ENCODE data around the gene COMMD10. TPM values are rescaled to one million over a fixed set of nuclear protein-coding genes. Genes with fewer than 3 reads are reported as not detected.
"Not testable (repeated sequence)": the region's sequence is repeated elsewhere in the genome, so short reads cannot be mapped to it uniquely, and the experiment has no call there.

COMMD10 gene
- total RNA-seq, 1 experiment from 2014 or later, result 75.0 TPM

DNA sequence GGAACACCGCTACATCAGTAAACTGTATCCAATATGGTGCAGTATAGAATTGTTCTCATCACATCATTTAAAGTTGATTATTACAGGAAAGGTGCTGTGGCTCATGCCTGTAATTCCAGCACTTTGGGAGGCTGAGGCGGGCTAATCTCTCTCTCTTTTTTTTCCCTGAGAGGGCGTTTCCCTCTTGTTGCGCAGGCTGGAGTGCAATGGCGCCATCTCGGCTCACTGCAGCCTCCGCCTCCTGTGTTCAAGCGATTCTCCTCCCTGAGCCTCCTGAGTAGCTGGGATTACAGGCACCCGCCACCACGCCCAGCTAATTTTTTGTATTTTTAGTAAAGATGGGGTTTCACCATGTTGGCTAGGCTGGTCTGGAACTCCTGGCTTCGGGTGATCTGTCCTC, 1.5 kb downstream of the COMMD10 start:
- DNase-seq (ENCODE audit: low read depth, low spot score); in situ Hi-C loops (cut with HindIII; ENCODE audit: low pct_unique_long_range_greater_than_20kb, low sequenced_read_pairs): not testable (repeated sequence)

DNA sequence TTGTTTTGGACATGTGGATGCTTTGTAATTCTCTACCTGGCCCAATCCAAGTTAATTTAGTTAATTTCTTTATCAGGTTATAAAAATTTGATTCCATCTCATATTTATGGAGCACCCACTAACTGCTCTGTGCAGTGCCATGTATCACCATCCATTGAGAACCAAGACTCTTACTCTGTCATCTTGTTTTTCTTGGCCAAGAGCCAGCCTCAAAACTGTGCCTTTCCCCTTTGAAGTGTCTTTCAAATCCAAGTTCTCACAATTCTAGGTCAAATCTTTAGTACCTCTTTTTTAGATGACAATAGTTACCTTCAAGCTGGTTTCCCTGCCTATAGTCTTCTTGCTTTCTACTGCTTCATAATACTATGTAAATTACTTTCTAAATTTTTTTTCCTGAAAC, 3.2 kb downstream of the COMMD10 start:
- in situ Hi-C loops (cut with HindIII; ENCODE audit: low pct_unique_long_range_greater_than_20kb, low sequenced_read_pairs), result no loop called here
- no peak for DNase-seq (ENCODE audit: low read depth, low spot score)

DNA sequence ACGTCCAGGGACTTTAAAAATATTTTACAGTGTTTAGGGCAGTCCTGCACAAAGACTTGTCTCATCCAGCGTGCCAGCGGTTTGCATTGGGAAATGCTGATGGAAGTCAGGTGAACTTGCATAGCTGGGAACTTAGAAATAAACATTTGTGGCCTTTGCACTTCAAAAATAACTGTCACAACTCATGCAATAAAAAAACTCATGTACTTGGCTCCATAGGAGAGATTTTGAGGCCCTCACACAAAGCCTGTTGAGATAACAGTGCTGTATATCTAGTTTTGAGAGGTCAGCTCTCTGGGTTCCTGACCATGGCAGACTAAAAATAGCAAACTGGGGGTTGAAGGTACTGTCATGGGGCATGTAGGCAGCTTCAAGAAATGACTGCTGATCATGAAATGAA, 5.5 kb downstream of the COMMD10 start:
- in situ Hi-C loops (cut with HindIII; ENCODE audit: low pct_unique_long_range_greater_than_20kb, low sequenced_read_pairs), result no loop called here
- peak; percentile 30 for DNase-seq (ENCODE audit: low read depth, low spot score)

DNA sequence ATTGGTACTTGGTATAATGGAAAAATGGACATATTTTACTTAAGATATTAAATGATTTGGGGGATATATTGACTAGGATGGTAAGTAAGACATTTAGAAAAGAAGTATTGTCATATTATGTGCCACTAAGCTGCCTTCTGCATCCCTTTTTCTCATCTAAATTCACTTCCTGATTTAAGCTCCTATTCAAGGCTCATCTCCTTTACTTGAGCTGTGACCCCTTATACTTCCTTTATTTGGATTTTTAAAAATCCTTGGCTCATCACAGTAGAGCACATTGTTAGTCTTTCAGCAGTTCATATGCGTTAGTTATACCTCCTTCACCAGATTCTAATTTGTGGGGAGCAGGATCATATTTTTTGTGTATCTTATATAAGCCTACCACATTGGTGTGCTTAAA, 6.6 kb downstream of the COMMD10 start:
- DNase-seq (ENCODE audit: low read depth, low spot score), result no peak
- in situ Hi-C loops (cut with HindIII; ENCODE audit: low pct_unique_long_range_greater_than_20kb, low sequenced_read_pairs), result no loop called here

DNA sequence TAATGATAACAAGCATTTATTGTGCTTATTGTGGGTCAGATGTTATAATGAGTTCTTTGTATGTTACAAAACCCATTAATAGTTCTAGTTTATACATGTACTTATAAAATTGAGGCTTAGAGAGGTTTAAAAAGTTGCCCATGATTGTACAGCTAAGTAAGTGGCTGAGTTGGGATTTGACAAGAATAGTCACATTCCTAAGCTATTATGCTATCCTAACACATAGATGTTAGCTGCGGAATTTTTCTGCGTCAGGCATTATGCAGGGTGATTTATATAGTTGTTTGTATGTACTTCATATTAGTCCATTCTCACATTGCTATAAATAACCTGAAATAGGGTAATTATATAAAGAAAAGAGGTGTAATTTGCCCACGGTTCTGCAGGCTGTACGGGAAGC, 12.5 kb downstream of the COMMD10 start:
- DNase-seq (ENCODE audit: low read depth, low spot score), result no peak
- in situ Hi-C loops (cut with HindIII; ENCODE audit: low pct_unique_long_range_greater_than_20kb, low sequenced_read_pairs), result no loop called here

DNA sequence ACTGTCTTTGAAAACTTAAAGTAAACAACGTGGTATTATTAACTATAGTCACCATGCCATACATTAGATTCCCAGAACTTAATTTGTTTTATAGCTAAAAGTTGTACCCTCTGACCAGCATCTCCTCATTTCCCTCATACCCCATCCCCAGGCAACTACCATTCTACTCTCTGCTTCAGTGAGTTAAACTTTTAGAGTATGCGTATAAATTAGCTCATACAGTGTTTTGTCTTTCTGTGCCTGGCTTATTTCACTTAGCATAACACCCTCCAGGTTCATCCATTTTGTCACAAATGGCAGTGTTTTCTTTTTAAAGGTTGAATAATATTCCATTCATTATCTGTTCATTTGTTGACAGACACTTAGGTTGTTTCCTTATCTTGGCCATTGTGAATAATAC, 14.2 kb downstream of the COMMD10 start:
- in situ Hi-C loops (cut with HindIII; ENCODE audit: low pct_unique_long_range_greater_than_20kb, low sequenced_read_pairs), result no loop called here
- DNase-seq (ENCODE audit: low read depth, low spot score), result no peak

DNA sequence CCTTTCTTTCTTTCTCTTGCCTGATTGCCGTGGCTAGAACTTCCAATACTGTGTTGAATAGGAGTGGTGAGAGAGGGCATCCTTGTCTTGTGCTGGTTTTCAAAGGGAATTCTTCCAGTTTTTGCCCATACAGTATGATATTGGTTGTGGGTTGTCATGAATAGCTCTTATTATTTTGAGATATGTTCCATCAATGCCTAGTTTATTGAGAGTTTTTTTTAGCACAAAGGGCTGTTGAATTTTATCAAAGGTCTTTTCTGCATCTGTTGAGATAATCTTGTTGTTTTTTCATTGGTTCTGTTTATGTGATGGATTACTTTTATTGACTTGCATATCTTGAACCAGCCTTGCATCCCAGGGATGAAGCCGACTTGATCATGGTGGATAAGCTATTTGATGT, 20.1 kb downstream of the COMMD10 start:
- in situ Hi-C loops (cut with HindIII; ENCODE audit: low pct_unique_long_range_greater_than_20kb, low sequenced_read_pairs), result not testable (repeated sequence)
- peak; percentile 65 for DNase-seq (ENCODE audit: low read depth, low spot score)

DNA sequence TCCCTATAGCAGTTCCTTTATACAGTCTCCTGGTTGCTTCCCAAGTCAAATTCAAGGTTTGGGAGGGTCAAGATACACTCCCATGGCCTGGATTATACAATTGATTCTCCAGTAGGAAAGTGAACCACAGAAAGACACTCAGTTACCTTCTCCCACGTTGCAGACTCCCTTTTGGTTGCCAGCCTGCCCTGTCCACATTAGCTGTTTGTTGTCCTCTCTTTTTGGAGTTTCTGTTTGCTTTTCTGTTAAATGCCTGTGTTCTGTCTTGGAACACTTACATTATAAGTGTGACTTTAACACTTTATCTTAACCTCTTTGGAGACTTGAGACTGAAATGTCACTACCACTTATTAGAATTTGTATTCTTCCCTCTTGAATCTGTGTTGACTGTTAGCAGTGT, 30.3 kb downstream of the COMMD10 start:
- no peak for DNase-seq (ENCODE audit: low read depth, low spot score)
- in situ Hi-C loops (cut with HindIII; ENCODE audit: low pct_unique_long_range_greater_than_20kb, low sequenced_read_pairs), result no loop called here

DNA sequence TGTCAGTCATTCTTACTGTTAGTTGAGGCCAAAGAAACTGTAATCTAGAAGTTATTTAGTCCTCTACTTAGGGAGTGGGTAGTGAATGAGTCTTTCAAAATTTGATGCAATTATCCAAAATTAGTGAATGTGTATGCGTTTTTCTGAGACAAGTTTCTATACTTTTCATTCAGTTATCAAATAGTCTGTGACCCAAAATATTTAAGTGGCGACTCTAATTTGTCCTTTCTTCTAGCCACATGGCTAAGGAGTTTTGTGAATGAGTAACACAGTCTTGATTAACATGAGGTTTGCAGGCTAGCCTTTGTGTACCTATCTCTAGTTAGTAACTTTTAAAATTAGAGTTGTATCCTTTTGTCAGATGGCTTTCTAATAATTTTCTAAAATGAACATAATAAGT, 45.6 kb downstream of the COMMD10 start:
- in situ Hi-C loops (cut with HindIII; ENCODE audit: low pct_unique_long_range_greater_than_20kb, low sequenced_read_pairs), result no loop called here
- no peak for DNase-seq (ENCODE audit: low read depth, low spot score)

DNA sequence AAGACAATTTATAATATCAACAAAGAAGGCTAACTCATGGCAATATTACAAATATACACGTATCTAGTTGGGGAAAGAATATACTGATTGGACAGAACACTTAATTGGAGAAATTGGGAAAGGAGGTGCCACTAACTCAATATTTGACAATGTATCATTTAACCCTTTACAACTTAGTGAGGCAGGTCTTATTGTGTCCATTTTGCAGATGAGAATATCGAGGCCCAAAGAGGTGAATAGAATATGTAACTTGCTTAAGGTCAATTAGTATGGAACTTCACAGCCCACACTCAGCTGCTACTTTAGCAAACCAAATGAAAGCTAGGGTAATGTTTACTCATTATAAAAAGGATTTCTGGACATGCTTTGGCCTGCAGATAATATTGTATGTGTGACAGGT, 46.2 kb downstream of the COMMD10 start:
- in situ Hi-C loops (cut with HindIII; ENCODE audit: low pct_unique_long_range_greater_than_20kb, low sequenced_read_pairs), result no loop called here
- no peak for DNase-seq (ENCODE audit: low read depth, low spot score)

DNA sequence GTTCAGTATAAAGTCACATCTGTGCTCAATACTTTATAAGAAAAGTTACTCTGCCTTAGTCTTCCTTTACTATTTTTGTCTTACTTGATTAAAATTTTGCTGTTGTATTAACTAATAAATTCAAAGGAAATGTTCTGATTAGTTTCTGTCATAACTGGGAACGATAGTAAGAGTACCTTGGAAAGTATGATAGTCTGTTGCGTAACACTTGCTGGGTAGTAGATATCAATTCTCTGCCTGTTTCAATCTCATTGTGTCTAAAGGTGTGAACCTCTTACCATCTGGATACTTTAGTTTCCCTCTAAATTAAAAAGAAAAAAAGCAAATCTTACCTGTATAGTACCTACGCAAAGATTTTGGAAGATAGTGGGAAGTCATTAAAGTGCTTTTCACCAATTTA, 48.5 kb downstream of the COMMD10 start:
- in situ Hi-C loops (cut with HindIII; ENCODE audit: low pct_unique_long_range_greater_than_20kb, low sequenced_read_pairs), result no loop called here
- no peak for DNase-seq (ENCODE audit: low read depth, low spot score)

DNA sequence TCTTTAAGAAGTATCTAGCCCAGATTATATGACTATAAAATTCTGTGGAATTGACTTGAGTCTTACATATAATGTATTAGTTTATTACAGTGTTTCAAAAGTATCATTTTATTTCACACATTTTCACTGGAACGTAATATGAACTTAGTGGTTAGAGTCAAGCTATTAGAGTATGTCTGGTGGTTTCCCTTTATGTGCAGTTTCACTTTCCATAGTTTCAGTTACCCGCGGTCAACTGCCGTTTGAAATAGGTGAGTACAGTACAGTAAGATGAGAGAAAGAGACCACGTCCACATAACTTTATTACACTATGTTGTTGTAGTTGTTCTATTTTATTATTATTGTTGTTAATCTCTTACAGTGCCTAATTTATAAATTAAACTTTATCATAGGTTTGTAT, 50.5 kb downstream of the COMMD10 start:
- no peak for DNase-seq (ENCODE audit: low read depth, low spot score)
- in situ Hi-C loops (cut with HindIII; ENCODE audit: low pct_unique_long_range_greater_than_20kb, low sequenced_read_pairs), result no loop called here

DNA sequence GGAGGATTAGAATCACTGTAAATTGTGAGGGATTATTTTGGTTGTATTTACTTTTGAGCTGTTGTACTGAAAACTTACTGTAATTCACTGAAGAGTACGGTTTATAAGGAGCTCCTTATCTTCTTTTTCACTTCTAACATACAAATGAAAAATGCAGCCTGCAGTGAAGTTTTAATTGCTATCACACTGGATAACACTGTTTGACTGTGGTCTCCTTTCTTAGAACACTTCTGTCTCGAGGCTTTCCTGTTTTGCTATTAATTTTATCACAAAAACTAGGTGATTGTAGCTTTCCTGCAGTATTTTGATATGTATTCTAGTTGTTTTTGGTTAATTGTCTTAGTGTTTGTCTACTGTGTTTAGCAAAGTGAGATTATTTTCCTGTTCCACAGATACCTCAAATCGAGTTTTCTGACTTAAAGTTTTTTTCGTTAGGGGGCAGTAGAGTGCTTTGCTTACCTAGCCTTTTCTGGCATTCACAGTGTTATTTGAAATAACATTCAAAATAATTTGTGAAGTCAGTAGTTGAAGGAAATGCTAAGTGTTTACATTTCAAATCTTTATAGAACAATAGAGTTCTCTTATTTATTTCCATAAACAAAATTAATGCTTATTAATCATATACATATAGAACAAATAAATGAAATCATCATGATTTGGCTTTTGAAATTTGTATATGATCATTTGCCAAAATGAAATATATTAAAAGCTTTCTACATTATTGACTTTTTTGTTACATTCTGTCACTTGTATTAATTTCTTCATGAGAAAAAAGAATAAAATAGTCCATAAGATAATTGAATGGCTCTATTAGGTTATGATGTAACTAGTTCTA, 52.9 kb downstream of the COMMD10 start:
- DNase-seq (ENCODE audit: low read depth, low spot score), result peak; percentile 64
- in situ Hi-C loops (cut with HindIII; ENCODE audit: low pct_unique_long_range_greater_than_20kb, low sequenced_read_pairs), result no loop called here

DNA sequence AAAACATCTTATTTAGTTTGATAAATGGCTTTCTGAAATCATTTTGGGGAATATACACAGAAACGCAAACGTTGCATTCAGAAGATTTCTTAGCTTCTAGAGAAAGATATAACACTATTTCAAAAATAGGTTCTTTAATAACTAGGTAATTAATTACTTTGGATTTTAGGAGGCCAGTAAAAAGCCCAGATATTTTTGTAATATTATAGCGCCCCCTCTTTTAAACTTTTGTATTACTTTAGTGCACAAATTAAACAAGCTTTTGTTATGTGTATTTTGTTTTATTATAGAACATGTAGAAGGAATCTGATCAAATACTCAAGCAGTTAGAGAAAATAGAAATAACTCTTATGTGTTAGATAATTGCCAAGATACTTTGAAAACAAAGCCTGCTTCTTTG, 57.7 kb downstream of the COMMD10 start:
- in situ Hi-C loops (cut with HindIII; ENCODE audit: low pct_unique_long_range_greater_than_20kb, low sequenced_read_pairs), result no loop called here
- DNase-seq (ENCODE audit: low read depth, low spot score), result no peak

DNA sequence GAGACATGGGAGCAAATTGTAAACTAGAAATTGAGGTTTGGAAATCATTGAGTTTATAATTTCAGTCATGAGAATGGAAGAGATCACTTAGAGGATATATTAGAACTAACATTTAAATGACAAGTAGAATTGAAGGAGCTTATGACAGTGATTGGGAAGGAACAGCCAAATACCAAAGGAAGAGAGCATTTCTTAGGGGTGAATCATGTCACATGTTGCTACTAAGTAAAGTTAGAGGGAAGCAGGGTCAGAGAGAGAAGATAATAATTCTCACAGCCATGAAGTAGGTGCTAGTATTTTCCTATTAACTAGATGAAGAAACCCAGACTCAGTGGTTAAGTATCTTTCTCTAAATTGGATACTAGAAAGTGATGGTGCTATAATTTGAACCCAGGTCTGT, 59.3 kb downstream of the COMMD10 start:
- in situ Hi-C loops (cut with HindIII; ENCODE audit: low pct_unique_long_range_greater_than_20kb, low sequenced_read_pairs), result no loop called here
- no peak for DNase-seq (ENCODE audit: low read depth, low spot score)

DNA sequence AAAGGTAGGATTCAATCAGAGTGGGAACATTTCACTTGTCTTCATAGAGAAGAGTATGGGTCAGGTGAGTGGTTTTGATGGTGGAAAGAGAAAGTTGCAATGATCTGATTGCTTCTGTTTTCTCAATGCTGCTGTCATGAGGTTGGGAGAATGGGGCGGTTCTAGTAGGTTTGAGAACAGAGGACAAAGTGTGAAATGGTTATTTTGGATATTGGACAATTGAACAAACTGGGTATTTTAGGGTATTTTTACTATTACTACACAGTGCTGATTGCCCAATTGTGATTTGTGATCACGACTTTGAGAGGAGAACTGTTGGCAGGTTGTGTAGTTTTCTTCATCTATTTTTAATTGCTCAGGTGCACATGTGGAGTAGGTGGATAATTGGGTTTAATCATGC, 60.2 kb downstream of the COMMD10 start:
- DNase-seq (ENCODE audit: low read depth, low spot score), result no peak
- in situ Hi-C loops (cut with HindIII; ENCODE audit: low pct_unique_long_range_greater_than_20kb, low sequenced_read_pairs), result no loop called here

DNA sequence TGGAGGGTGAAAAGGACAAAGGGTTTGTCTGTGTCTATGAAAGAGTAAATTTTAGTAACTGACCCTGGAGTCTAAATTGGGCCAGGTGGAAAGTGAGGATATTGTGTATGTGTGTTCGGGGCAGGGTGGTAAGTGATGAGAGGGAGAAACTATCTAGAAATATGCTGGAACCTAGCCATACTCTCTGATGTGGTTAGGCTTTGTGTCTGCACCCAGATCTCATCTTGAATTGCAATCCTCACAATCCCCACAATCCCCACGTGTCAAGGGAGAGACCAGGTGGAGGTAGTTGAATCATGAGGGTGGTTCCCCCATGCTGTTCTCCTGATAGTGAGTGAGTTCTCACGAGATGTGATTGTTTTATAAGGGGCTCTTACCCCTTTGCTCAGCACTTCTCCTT, 60.6 kb downstream of the COMMD10 start:
- DNase-seq (ENCODE audit: low read depth, low spot score), result no peak
- in situ Hi-C loops (cut with HindIII; ENCODE audit: low pct_unique_long_range_greater_than_20kb, low sequenced_read_pairs), result no loop called here

DNA sequence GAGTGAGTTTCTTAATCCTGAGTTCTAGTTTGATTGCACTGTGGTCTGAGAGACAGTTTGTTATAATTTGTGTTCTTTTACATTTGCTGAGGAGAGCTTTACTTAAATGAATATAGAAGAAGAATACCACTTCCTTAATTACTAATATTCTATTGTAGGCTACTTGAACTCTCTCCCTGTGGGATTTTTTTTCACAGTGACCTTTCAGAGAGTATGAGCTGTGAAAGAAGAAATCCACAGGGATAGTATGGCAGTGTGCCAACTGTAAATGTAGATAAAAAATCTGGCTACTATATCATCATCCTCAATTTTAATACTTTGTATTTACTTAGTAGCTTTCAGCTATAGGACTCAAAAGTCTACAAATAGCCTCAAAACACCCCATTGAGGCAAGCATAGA, 67.3 kb downstream of the COMMD10 start:
- no peak for DNase-seq (ENCODE audit: low read depth, low spot score)

DNA sequence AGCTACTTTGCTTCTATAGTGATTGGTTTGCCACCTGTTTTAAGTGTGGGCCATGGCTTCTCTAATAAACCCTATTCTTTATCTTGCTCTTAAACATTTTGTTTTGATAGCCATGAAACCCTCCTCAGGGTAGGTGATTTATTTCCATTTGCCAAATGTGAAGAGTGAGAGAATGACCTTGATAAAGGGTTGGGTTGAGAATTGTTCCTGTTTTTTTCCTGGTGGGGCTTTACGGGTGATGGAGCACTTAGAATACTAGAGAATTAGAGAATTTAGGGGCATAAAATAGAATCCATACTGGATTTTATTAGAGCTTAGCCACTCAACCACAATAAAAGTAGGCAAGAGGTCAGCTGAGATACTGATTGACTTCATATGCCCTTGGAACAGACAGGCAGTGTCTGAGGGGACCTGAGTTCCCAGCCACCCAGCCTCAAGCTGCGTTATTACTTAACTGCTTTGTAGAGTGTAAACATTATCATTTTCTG, 68.9 kb downstream of the COMMD10 start:
- in situ Hi-C loops (cut with HindIII; ENCODE audit: low pct_unique_long_range_greater_than_20kb, low sequenced_read_pairs), result no loop called here
- no peak for DNase-seq (ENCODE audit: low read depth, low spot score)

More for the DNA sequence above, 67.3 kb downstream of the COMMD10 start:
- in situ Hi-C loops (cut with HindIII; ENCODE audit: low pct_unique_long_range_greater_than_20kb, low sequenced_read_pairs), result no loop called here
